Liver (tissue), 3 donors: Measurements from ENCODE around the gene SC5D.

ENCODE experiments used
- EGR1 ChIP-seq, 2 donors: IDR thresholded peaks; 2 replicates each; pipeline ENCODE4 v1.6.1; 2016 to 2018; ENCODE audit warnings: antibody characterized with exemption in 2 of 2, low read depth in 2 of 2
- GABPA ChIP-seq, 2 donors: IDR thresholded peaks in 1 of 2; conservative IDR thresholded peaks in 1 of 2; 2 replicates each; pipeline ENCODE4 v1.6.1; 2016; ENCODE audit warnings: antibody characterized with exemption in 2 of 2, mild to moderate bottlenecking in 1 of 2, moderate library complexity in 1 of 2
- JUND ChIP-seq, 2 donors: IDR thresholded peaks; 2 replicates each; pipeline ENCODE4 v1.6.1; 2016; ENCODE audit warnings: antibody characterized with exemption in 2 of 2
- RAD21 ChIP-seq, 2 donors: IDR thresholded peaks; 2 replicates each; pipeline ENCODE4 v1.6.1; 2016; ENCODE audit warnings: antibody characterized with exemption in 2 of 2, mild to moderate bottlenecking in 2 of 2
- RXRA ChIP-seq, 2 donors: IDR thresholded peaks; 2 replicates each; pipeline ENCODE4 v1.6.1; 2017 to 2018; ENCODE audit warnings: antibody characterized with exemption in 2 of 2, mild to moderate bottlenecking in 1 of 2
- SP1 ChIP-seq: IDR thresholded peaks from 2 replicates; pipeline ENCODE4 v1.6.1; 2018; ENCODE audit warnings: antibody characterized with exemption, mild to moderate bottlenecking
- TF ChIP-seq, protein P1 (sequence below): fragments of 150-350 bp; IDR thresholded peaks from 2 replicates; pipeline ENCODE4 v1.5.1; 2017; ENCODE audit warnings: improper control_type of control experiment, low read depth, low read length; ENCODE audit not compliant: missing input control
- TF ChIP-seq, protein P2 (sequence below): IDR thresholded peaks from 2 replicates; pipeline ENCODE4 v1.6.1; 2016; ENCODE audit warnings: antibody characterized with exemption, mild to moderate bottlenecking
- donor health status: healthy.
- donor health status: healthy.

- TF ChIP-seq RXRA (IDR thresholded peaks at IDR 0.05) (no peak), JUND (IDR thresholded peaks at IDR 0.05) (no peak), RAD21 (IDR thresholded peaks at IDR 0.05) (no peak), GABPA (IDR thresholded peaks at IDR 0.05 in 1 of 2, conservative IDR thresholded peaks at IDR 0.05 in 1 of 2) (no peak), EGR1 (IDR thresholded peaks at IDR 0.05; ENCODE audit: low read depth in 2 of 2) (no peak), SP1 (no peak)
- TF ChIP-seq, protein P1, sequence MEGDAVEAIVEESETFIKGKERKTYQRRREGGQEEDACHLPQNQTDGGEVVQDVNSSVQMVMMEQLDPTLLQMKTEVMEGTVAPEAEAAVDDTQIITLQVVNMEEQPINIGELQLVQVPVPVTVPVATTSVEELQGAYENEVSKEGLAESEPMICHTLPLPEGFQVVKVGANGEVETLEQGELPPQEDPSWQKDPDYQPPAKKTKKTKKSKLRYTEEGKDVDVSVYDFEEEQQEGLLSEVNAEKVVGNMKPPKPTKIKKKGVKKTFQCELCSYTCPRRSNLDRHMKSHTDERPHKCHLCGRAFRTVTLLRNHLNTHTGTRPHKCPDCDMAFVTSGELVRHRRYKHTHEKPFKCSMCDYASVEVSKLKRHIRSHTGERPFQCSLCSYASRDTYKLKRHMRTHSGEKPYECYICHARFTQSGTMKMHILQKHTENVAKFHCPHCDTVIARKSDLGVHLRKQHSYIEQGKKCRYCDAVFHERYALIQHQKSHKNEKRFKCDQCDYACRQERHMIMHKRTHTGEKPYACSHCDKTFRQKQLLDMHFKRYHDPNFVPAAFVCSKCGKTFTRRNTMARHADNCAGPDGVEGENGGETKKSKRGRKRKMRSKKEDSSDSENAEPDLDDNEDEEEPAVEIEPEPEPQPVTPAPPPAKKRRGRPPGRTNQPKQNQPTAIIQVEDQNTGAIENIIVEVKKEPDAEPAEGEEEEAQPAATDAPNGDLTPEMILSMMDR: no peak
- TF ChIP-seq, protein P2, sequence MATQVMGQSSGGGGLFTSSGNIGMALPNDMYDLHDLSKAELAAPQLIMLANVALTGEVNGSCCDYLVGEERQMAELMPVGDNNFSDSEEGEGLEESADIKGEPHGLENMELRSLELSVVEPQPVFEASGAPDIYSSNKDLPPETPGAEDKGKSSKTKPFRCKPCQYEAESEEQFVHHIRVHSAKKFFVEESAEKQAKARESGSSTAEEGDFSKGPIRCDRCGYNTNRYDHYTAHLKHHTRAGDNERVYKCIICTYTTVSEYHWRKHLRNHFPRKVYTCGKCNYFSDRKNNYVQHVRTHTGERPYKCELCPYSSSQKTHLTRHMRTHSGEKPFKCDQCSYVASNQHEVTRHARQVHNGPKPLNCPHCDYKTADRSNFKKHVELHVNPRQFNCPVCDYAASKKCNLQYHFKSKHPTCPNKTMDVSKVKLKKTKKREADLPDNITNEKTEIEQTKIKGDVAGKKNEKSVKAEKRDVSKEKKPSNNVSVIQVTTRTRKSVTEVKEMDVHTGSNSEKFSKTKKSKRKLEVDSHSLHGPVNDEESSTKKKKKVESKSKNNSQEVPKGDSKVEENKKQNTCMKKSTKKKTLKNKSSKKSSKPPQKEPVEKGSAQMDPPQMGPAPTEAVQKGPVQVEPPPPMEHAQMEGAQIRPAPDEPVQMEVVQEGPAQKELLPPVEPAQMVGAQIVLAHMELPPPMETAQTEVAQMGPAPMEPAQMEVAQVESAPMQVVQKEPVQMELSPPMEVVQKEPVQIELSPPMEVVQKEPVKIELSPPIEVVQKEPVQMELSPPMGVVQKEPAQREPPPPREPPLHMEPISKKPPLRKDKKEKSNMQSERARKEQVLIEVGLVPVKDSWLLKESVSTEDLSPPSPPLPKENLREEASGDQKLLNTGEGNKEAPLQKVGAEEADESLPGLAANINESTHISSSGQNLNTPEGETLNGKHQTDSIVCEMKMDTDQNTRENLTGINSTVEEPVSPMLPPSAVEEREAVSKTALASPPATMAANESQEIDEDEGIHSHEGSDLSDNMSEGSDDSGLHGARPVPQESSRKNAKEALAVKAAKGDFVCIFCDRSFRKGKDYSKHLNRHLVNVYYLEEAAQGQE: no peak
These were observed 19.9 kb downstream of the SC5D start for GRCh38 chr11:121312483-121312882.
